C4-2B (cell line): ENCODE data around the gene BAZ1B.
"Not testable (repeated sequence)": the region's sequence is repeated elsewhere in the genome, so short reads cannot be mapped to it uniquely, and the experiment has no call there.

Experiments used
- H3K27ac ChIP-seq: fragments of 450-650 bp; 2 replicates; pipeline ENCODE4 v1.5.1; 2017
- CTCF ChIP-seq: fragments of 450-650 bp; conservative IDR thresholded peaks from 2 replicates; pipeline ENCODE4 v1.5.1; 2017; ENCODE audit warnings: mild to moderate bottlenecking
- ZFX ChIP-seq: fragments of 450-650 bp; IDR thresholded peaks from 2 replicates; pipeline ENCODE4 v1.6.1; 2017

BAZ1B gene

GRCh38 chr7:73504920-73505319, 17.2 kb downstream of the BAZ1B start:
- H3K27ac ChIP-seq: no peak overlapping the region
- no peak for TF ChIP-seq CTCF
- no peak for TF ChIP-seq ZFX

- H3K27ac ChIP-seq: no peak overlapping the region
- no peak for TF ChIP-seq CTCF
Measured at GRCh38 chr7:73504017-73504416, 18.1 kb downstream of the BAZ1B start.

GRCh38 chr7:73503229-73503628, 18.9 kb downstream of the BAZ1B start:
- H3K27ac ChIP-seq: no peak overlapping the region
- TF ChIP-seq CTCF (no peak), ZFX (no peak)

GRCh38 chr7:73496626-73497025, 25.5 kb downstream of the BAZ1B start:
- TF ChIP-seq ZFX: no peak
- no peak for TF ChIP-seq CTCF
- H3K27ac ChIP-seq: no peak overlapping the region

- not testable (repeated sequence) for H3K27ac ChIP-seq
Measured at GRCh38 chr7:73495507-73495906, 26.6 kb downstream of the BAZ1B start.

- no peak overlapping the region for H3K27ac ChIP-seq
- TF ChIP-seq ZFX (no peak), CTCF (no peak)
Measured at GRCh38 chr7:73489976-73490375, 32.1 kb downstream of the BAZ1B start.

- TF ChIP-seq CTCF (no peak), ZFX (no peak)
- no peak overlapping the region for H3K27ac ChIP-seq
Measured at GRCh38 chr7:73487486-73487885, 34.6 kb downstream of the BAZ1B start.

GRCh38 chr7:73483171-73483570, 38.9 kb downstream of the BAZ1B start:
- TF ChIP-seq CTCF (no peak), ZFX (no peak)
- no peak overlapping the region for H3K27ac ChIP-seq
